NCI-H526 (cell line): ENCODE results near the gene SNRPD1.
"Not testable (repeated sequence)": the region's sequence is repeated elsewhere in the genome, so short reads cannot be mapped to it uniquely, and the experiment has no call there.

Experiments used
- DNase-seq, 2 experiments: peaks; one replicate each; lab custom pipeline; 2025; lab: John Stamatoyannopoulos, UW

The SNRPD1 gene

GRCh38 chr18:21636769-21637168, 24.7 kb downstream of the SNRPD1 start:
- DNase-seq, result no peak

GRCh38 chr18:21638822-21639221, 26.7 kb downstream of the SNRPD1 start:
- DNase-seq, result no peak

GRCh38 chr18:21640375-21640774, 28.3 kb downstream of the SNRPD1 start:
- DNase-seq, result not testable (repeated sequence)

DNA sequence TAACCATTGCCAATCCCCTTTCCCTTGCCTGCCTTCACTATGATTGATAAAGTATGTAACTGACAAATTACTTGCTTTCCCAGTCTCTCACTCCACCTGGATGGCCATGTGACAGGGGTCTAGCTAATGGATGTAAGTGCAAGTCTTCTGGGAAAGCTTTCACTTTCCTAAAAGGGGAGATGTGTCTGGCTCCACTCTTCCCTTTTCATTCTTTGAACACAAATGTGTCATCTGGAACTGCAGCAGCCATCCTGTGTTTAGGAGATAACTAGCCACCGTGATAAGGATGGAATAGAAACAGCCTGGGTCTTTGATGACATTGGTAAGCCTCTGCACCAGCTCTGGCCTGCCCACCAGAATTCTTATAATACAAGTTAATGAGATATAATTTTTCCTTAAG, 38.2 kb downstream of the SNRPD1 start:
- DNase-seq, result no peak

- no peak for DNase-seq
These were observed 40.0 kb downstream of the SNRPD1 start for GRCh38 chr18:21652073-21652472.

DNA sequence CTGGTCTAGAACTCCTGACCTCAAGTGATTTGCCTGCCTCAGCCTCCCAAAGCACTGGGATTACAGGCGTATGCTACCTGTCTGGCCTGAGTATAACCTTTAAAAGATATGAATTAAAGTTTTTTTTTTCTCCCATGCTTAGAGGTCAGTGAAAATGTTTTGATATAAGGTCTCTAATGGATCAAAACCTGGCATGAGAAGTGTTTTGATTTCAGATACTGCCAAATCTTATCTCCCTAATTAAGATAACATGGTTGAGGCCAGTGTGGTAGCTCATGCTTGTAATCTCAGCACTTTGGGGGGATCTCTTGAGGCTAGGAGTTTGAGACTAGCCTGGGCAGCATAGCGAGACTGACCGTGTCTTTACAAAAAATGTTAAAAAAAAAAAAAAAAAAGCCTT, 41.2 kb downstream of the SNRPD1 start:
- no peak for DNase-seq

DNA sequence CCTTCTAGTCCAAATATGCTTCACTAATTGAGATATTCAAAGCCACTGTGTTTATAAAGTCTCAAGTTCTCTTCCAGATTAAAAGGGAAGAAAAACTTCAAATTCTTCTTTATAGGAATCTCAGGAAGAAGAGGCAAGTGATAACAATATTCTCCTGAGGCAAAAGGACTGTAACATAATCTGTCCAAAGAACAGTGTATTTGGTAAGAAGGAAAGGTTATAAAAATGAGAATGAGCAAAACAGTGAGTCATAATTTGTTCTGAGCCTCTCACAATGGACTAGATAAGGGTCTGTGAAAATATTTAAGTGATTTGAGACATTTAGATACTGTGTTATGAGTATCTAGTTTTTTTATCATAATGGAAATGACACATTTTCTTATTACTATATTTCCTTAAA, 44.3 kb downstream of the SNRPD1 start:
- DNase-seq, result no peak

GRCh38 chr18:21660078-21660477, 48.0 kb downstream of the SNRPD1 start:
- no peak for DNase-seq

DNA sequence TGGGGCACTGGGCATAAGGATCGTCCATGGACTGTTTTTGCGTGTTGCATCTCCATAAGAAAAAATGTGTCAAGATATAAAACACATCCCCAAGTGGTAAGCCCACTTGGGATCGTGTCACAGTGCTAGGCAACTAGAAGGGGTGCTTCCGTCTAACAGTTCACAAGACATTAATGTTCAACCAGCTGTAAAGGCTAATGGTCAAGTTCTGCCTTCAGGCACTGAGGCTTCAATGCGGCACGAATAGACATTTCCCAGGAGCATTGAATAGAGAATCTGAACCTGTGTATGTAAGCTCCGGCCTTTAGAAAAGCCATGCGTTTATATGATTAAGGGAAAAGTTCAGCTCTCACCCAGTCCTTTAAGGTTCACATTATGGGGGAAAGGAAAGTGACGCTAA, 50.5 kb downstream of the SNRPD1 start:
- no peak for DNase-seq

- DNase-seq, result no peak
These were observed 51.5 kb downstream of the SNRPD1 start for GRCh38 chr18:21663578-21663977.

GRCh38 chr18:21664069-21664468, 52.0 kb downstream of the SNRPD1 start:
- no peak for DNase-seq

- DNase-seq, result no peak
These were observed 57.7 kb downstream of the SNRPD1 start for GRCh38 chr18:21669736-21670285.

GRCh38 chr18:21672521-21673267, 60.6 kb downstream of the SNRPD1 start:
- DNase-seq, result no peak

- DNase-seq, result not testable (repeated sequence)
These were observed 63.2 kb downstream of the SNRPD1 start for GRCh38 chr18:21675354-21675753.

GRCh38 chr18:21678859-21679258, 66.7 kb downstream of the SNRPD1 start:
- no peak for DNase-seq

DNA sequence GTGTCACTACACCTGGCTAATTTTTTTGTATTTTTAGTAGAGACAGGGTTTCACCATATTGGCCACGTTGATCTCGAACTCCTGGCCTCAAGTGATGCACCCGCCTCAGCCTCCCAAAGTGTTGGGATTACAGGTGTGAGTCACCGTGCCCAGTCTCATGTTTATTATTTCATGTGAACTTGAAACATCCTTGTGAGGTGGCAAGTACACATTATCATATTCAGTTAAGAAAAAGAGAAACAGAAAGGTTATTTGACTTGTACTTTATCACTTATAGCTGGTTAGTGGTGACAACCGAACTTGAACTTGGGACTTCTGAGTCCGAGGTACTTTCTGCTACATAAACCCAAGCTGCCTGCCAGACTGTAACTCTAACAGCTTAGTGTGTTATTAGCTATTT, 68.0 kb downstream of the SNRPD1 start:
- DNase-seq, result no peak

DNA sequence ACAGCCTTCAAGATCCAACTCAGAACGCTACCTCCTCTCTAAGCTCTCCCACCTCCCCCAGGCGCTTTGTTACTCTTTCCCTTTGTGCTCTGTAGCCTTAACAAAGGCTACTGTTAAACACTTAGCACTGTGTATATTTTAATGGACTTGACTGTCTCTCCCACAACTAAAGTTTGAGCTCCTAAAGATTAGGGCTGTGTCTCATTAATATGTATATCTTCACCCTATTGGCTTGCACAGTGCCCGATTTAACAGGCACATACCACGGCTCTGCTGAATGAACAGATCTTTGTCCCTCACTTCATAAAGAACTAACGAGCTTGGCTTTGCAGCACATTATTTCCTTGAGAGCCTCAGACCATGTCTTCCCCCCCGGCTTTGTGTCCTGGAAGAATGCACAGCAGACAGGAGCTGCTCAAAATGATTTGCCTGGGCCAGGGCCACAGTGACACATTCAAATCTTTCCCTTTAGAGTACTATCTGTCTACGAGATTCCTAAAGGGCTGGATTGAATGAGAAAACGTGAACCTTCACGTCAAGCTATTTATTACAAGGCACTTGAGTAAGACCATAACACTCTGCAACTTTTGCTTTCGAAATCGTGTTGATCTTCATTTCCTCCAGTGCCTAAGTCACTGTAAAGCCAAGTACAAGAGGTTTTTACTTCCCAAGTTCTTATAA, 70.4 kb downstream of the SNRPD1 start:
- no peak for DNase-seq
